Measurements from ENCODE around the gene MMP12.
"Not testable (repeated sequence)": the region's sequence is repeated elsewhere in the genome, so short reads cannot be mapped to it uniquely, and the experiment has no call there.

Gene MMP12

GRCh38 chr11:102874852-102875251 is at the start of gene MMP12:
TSS of gene MMP12 (minus strand) at chr11:102874982. CDS start at chr11:102874937, 45 bp downstream.
- no peak for DNase-seq

- no peak for DNase-seq
Observed at GRCh38 chr11:102921587-102922220, 46.9 kb upstream of the MMP12 start.

- no peak for DNase-seq
Observed at GRCh38 chr11:102920118-102920684, 45.4 kb upstream of the MMP12 start.

GRCh38 chr11:102915044-102915375 is 40.2 kb upstream of the MMP12 start:
- no peak for DNase-seq

- no peak for DNase-seq
Observed at GRCh38 chr11:102914238-102915043, 39.7 kb upstream of the MMP12 start.

- no peak for DNase-seq
Observed at GRCh38 chr11:102912482-102912830, 37.7 kb upstream of the MMP12 start.

GRCh38 chr11:102911758-102912481 is 37.1 kb upstream of the MMP12 start:
- no peak for DNase-seq

GRCh38 chr11:102905848-102906247 is 31.1 kb upstream of the MMP12 start:
- not testable (repeated sequence) for DNase-seq

- DNase-seq, result not testable (repeated sequence)
Observed at GRCh38 chr11:102903895-102904294, 29.1 kb upstream of the MMP12 start.

- no peak for DNase-seq
Observed at GRCh38 chr11:102900346-102900745, 25.6 kb upstream of the MMP12 start.

- DNase-seq, result no peak
Observed at GRCh38 chr11:102891736-102892135, 17.0 kb upstream of the MMP12 start.

- no peak for DNase-seq
Observed at GRCh38 chr11:102886999-102887398, 12.2 kb upstream of the MMP12 start.

GRCh38 chr11:102883141-102883540 is 8.4 kb upstream of the MMP12 start:
- no peak for DNase-seq

- no peak for DNase-seq
Observed at GRCh38 chr11:102882389-102883024, 7.7 kb upstream of the MMP12 start.

- DNase-seq, result no peak
Observed at GRCh38 chr11:102879801-102880200, 5.0 kb upstream of the MMP12 start.

- DNase-seq, result no peak
Observed at GRCh38 chr11:102878595-102878994, 3.8 kb upstream of the MMP12 start.

GRCh38 chr11:102869354-102869964 is 5.3 kb downstream of the MMP12 start:
- not testable (repeated sequence) for DNase-seq

GRCh38 chr11:102868339-102868738 is 6.4 kb downstream of the MMP12 start:
- DNase-seq, result no peak

GRCh38 chr11:102864724-102865123 is 10.1 kb downstream of the MMP12 start:
- DNase-seq, result no peak

GRCh38 chr11:102853956-102854355 is 20.8 kb downstream of the MMP12 start:
- DNase-seq, result no peak

- DNase-seq, result no peak
Observed at GRCh38 chr11:102853055-102853454, 21.7 kb downstream of the MMP12 start.

GRCh38 chr11:102850973-102851745 is 23.6 kb downstream of the MMP12 start:
- DNase-seq, result no peak

Data from stimulated activated CD4-positive, alpha-beta T cell treated with anti-CD3 and anti-CD28 coated beads, Interleukin-1b, Interleukin-23, amount 100 ng/mL, for 48 hours (primary cell).